Measurements from ENCODE around the gene CYP1A1. TPM values are rescaled to one million over a fixed set of nuclear protein-coding genes. Genes with fewer than 3 reads are reported as not detected.

CYP1A1 gene
- total and polyA plus RNA-seq, 2 of the 13 experiments (the other 11 are each of a cell fraction or from before 2014, with no cell fraction given): 7.9 to 8.0 TPM

GRCh38 chr15:74674161-74674560 is 51.2 kb downstream of the CYP1A1 start:
- WGBS (ENCODE audit: low lambda C conversion rate): 100% methylated on average over 3 of the region's 3 CpGs
- Histone ChIP-seq H3K4me2 (ENCODE audit: low read depth, low read length) (no peak overlapping the region), H3K4me3 (replicated peaks in 1 of 3; ENCODE audit: insufficient read depth in 1 of 3, low read depth in 2 of 3, low read length in 3 of 3) (no peak overlapping the region), H3K27ac (ENCODE audit: extremely low read length, insufficient read depth, low read length) (no peak overlapping the region), H3K4me1 (ENCODE audit: insufficient read depth, low read length) (no peaks in the 10 kb centered on the region), H2AFZ (ENCODE audit: low read length) (no peak overlapping the region), H3K9me3 (ENCODE audit: low read length) (no peaks in the 10 kb centered on the region), H3K9ac (ENCODE audit: insufficient read depth, low read depth, low read length) (no peak overlapping the region), H3K79me2 (ENCODE audit: insufficient read depth, low read length) (peaks cover 23% of the 10 kb centered on the region), H3K36me3 (replicated peaks in 1 of 2; ENCODE audit: control insufficient read depth in 1 of 2, insufficient read depth in 2 of 2, low read length in 2 of 2) (peaks cover 12 to 42% of the 10 kb centered on the region in 2 experiments), H3K27me3 (ENCODE audit: control insufficient read depth in 1 of 2, insufficient read depth in 2 of 2, low read length in 2 of 2) (no peaks in the 10 kb centered on the region), H4K20me1 (ENCODE audit: insufficient read depth, low read length) (no peaks in the 10 kb centered on the region)
- TF ChIP-seq ZNF746 (CRISPR knock-in tag; IDR thresholded peaks at IDR 0.05): no peak
- no peak for TF ChIP-seq ZSCAN5A (CRISPR knock-in tag; IDR thresholded peaks at IDR 0.05; ENCODE audit: borderline replicate concordance)
- TF ChIP-seq ZBTB34 (CRISPR knock-in tag; IDR thresholded peaks at IDR 0.05): no peak
- TF ChIP-seq CAMTA2 (CRISPR knock-in tag; IDR thresholded peaks at IDR 0.05; ENCODE audit: borderline replicate concordance): no peak
- TF ChIP-seq XBP1 (CRISPR knock-in tag; IDR thresholded peaks at IDR 0.05): no peak
- TF ChIP-seq DNMT3B (CRISPR knock-in tag; conservative IDR thresholded peaks at IDR 0.05): no peak
- no peak for TF ChIP-seq JUND (CRISPR knock-in tag; IDR thresholded peaks at IDR 0.05)
- TF ChIP-seq ZNF792 (CRISPR knock-in tag; IDR thresholded peaks at IDR 0.05): no peak
- TF ChIP-seq HNF1B (CRISPR knock-in tag; IDR thresholded peaks at IDR 0.05): no peak
- TF ChIP-seq SYNCRIP (IDR thresholded peaks at IDR 0.05; ENCODE audit: insufficient read depth, low read depth, low read length): no peak
- TF ChIP-seq FOXM1 (CRISPR knock-in tag; IDR thresholded peaks at IDR 0.05): no peak
- no peak for TF ChIP-seq TCF12 (IDR thresholded peaks at IDR 0.05)
- TF ChIP-seq TCF12 (CRISPR knock-in tag; IDR thresholded peaks at IDR 0.05): no peak
- TF ChIP-seq KDM3A (CRISPR knock-in tag; IDR thresholded peaks at IDR 0.05; ENCODE audit: low read depth): no peak
- TF ChIP-seq WIZ (CRISPR knock-in tag; IDR thresholded peaks at IDR 0.05): no peak
- TF ChIP-seq ZNF121 (CRISPR knock-in tag; IDR thresholded peaks at IDR 0.05): no peak
- no peak for TF ChIP-seq ZNF224 (CRISPR knock-in tag; IDR thresholded peaks at IDR 0.05)
- no peak for TF ChIP-seq THAP11 (CRISPR knock-in tag; IDR thresholded peaks at IDR 0.05)
- no peak for TF ChIP-seq ZNF550 (CRISPR knock-in tag; IDR thresholded peaks at IDR 0.05; ENCODE audit: borderline replicate concordance)
- in situ Hi-C loops (cut with HindIII; ENCODE audit: extremely low pct_ligation_motif_present, low pct_unique_long_range_greater_than_20kb): no loop called here
- no TSS peak for BruUV-seq (replicated peaks)
- CTCF ChIA-PET (ENCODE audit: low intra/inter-chr PET ratio, low total read pairs): no interaction called here
- FAIRE-seq (no peak), ATAC-seq (no peak), DNase-seq (ENCODE audit: low spot score) (no peak)
- POLR2A ChIA-PET: no interaction called here
- intact Hi-C loops (cut with micrococcal nuclease; ENCODE audit: unreplicated experiment): no loop called here
